ENCODE measurements around the gene RFX1. TPM values are rescaled to one million over a fixed set of nuclear protein-coding genes. Genes with fewer than 3 reads are reported as not detected.

Gene RFX1
- total RNA-seq, 4 donors from 2014 or later = 6.8 to 13.2 (median 10.1) TPM

DNA sequence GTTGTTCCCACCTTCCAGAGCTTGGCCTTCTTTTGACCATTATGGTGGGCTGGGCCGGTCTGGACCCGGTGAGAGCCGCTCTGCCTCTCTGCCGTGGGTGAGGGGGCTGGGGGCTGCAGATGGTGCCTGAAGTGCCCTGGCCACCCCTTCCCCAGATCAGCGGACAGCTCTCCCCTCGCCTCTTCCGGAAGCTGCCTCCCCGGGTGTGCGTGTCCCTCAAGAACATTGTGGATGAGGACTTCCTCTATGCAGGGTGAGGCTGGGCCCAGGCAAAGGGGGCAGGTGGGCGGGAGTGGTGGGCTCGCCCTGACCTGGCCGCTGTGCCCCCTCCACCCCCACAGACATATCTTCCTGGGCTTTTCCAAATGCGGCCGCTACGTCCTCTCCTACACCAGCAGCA lies 51.9 kb downstream of the RFX1 start:
- H3K4me3 ChIP-seq = peak overlapping the region; percentile 83
- H3K9me3 ChIP-seq = no peaks in the 10 kb centered on the region
- no peaks in the 10 kb centered on the region for H3K27me3 ChIP-seq
- H3K4me1 ChIP-seq = peaks cover 27% of the 10 kb centered on the region
- 96% methylated on average over 11 of the region's 15 CpGs for WGBS
- no peak overlapping the region for H3K27ac ChIP-seq
- DNase-seq (ENCODE audit: low spot score in 2 of 2) = no peak
- TF ChIP-seq POLR2AphosphoS5 (IDR thresholded peaks at IDR 0.05) = no peak
- no peak for TF ChIP-seq POLR2A (IDR thresholded peaks at IDR 0.05)
- TF ChIP-seq, protein P1, sequence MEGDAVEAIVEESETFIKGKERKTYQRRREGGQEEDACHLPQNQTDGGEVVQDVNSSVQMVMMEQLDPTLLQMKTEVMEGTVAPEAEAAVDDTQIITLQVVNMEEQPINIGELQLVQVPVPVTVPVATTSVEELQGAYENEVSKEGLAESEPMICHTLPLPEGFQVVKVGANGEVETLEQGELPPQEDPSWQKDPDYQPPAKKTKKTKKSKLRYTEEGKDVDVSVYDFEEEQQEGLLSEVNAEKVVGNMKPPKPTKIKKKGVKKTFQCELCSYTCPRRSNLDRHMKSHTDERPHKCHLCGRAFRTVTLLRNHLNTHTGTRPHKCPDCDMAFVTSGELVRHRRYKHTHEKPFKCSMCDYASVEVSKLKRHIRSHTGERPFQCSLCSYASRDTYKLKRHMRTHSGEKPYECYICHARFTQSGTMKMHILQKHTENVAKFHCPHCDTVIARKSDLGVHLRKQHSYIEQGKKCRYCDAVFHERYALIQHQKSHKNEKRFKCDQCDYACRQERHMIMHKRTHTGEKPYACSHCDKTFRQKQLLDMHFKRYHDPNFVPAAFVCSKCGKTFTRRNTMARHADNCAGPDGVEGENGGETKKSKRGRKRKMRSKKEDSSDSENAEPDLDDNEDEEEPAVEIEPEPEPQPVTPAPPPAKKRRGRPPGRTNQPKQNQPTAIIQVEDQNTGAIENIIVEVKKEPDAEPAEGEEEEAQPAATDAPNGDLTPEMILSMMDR (IDR thresholded peaks at IDR 0.05) = no peak
- TF ChIP-seq EP300 (IDR thresholded peaks at IDR 0.05) = no peak
- peaks cover 45% of the 10 kb centered on the region for H3K36me3 ChIP-seq

DNA sequence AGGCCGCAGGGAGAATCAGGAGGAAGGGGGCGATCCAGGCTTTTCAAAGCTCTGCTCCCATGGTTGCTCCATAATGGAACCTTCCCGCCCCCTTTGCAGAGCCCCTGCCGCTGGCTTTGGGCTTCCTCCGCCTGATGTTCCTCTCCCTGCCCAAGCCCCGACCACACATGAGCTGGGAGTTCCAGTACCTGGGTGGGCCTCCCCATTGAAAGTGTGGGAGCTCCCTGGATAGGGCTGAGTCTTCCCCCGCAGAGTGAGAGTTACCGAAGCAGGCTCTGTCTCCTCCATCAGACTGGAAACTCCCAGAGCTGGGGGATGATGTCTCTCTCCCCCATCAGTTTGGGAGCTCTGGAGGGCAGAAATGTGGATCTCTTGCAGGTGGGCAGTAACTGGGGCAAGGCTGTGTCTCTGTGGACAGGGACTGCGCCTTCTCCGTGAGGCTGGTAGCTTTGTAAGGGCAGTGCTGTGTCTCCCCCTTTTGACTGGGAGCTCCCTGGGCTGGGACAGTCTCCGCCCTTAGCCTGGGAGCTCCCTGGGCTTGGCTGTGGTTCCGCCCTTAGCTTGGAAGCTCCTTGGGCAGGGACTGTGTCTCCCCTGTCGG lies 53.1 kb downstream of the RFX1 start:
- Histone ChIP-seq H3K27me3 (no peaks in the 10 kb centered on the region), H3K9me3 (no peaks in the 10 kb centered on the region), H3K36me3 (peaks cover 33% of the 10 kb centered on the region), H3K4me1 (peaks cover 27% of the 10 kb centered on the region), H3K4me3 (peak overlapping the region; percentile 83), H3K27ac (peak overlapping the region; percentile 90)
- TF ChIP-seq EP300 (IDR thresholded peaks at IDR 0.05) = no peak
- TF ChIP-seq POLR2AphosphoS5 (IDR thresholded peaks at IDR 0.05) = no peak
- TF ChIP-seq, protein P1 (IDR thresholded peaks at IDR 0.05) = no peak
- no peak for TF ChIP-seq POLR2A (IDR thresholded peaks at IDR 0.05)
- peak in 1 of 2 donors; percentile 65 for DNase-seq (ENCODE audit: low spot score in 2 of 2)
- WGBS = 0% methylated on average over 3 of the region's 13 CpGs

- WGBS = under 1% methylated on average over 22 of the region's 65 CpGs
- peak; percentile 99 to 100 for DNase-seq (ENCODE audit: low spot score in 2 of 2)
- Histone ChIP-seq H3K27ac (peak within 1 kb of the TSS; percentile 90), H3K9me3 (no peaks in the 10 kb centered on the region), H3K4me3 (peak within 1 kb of the TSS; percentile 83), H3K27me3 (no peaks in the 10 kb centered on the region), H3K36me3 (peaks cover 26% of the 10 kb centered on the region), H3K4me1 (peaks cover 27% of the 10 kb centered on the region)
- TF ChIP-seq POLR2AphosphoS5 (IDR thresholded peaks at IDR 0.05) = peak in 1 of 3 donors; percentile 75
- no peak for TF ChIP-seq POLR2A (IDR thresholded peaks at IDR 0.05)
Measured at GRCh38 chr19:13952154-13952930, 53.8 kb downstream of the RFX1 start, which contains the start of gene DCAF15. Gene DCAF15, plus strand, starts transcription at chr19:13952509. Its CDS starts 4 bp downstream, at chr19:13952513.

- 6% methylated on average over 20 of the region's 20 CpGs for WGBS
- Histone ChIP-seq H3K27me3 (no peaks in the 10 kb centered on the region), H3K9me3 (no peaks in the 10 kb centered on the region), H3K36me3 (peaks cover 21% of the 10 kb centered on the region), H3K4me1 (peaks cover 27% of the 10 kb centered on the region), H3K4me3 (peak overlapping the region; percentile 83), H3K27ac (no peak overlapping the region)
- DNase-seq (ENCODE audit: low spot score in 2 of 2) = no peak
- TF ChIP-seq POLR2A (IDR thresholded peaks at IDR 0.05) (no peak), EP300 (IDR thresholded peaks at IDR 0.05) (no peak), POLR2AphosphoS5 (IDR thresholded peaks at IDR 0.05) (no peak)
- TF ChIP-seq, protein P1 (IDR thresholded peaks at IDR 0.05) = no peak
Measured at GRCh38 chr19:13951799-13952153, 54.3 kb downstream of the RFX1 start.

DNA sequence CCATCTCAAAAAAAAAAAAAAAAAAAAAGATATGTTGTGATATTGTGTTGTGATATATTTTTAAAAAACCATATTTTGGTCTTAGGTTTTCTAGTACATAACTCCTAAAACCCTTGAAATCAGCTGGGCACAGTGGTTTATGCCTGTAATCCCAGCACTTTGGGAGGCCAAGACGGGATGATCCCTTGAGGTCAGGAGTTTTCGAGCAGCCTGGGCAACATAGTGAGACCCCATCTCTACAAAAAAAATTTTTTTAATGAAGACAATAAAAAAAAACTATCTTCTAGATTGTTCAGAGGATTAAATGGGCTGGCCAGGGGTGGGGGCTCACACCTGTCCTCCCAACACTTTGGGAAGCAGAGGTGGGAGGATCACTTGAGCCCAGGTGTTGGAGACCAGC lies 55.1 kb downstream of the RFX1 start:
- Histone ChIP-seq H3K27ac (no peak overlapping the region), H3K27me3 (no peaks in the 10 kb centered on the region), H3K36me3 (peaks cover 13% of the 10 kb centered on the region), H3K4me3 (no peak overlapping the region), H3K4me1 (peaks cover 22% of the 10 kb centered on the region), H3K9me3 (no peaks in the 10 kb centered on the region)
- WGBS = 91% methylated on average over 2 of the region's 2 CpGs
- DNase-seq (ENCODE audit: low spot score in 2 of 2) = no peak
- TF ChIP-seq POLR2AphosphoS5 (IDR thresholded peaks at IDR 0.05) (no peak), POLR2A (IDR thresholded peaks at IDR 0.05) (no peak), EP300 (IDR thresholded peaks at IDR 0.05) (no peak)
- TF ChIP-seq, protein P1 (IDR thresholded peaks at IDR 0.05) = no peak

Measured in suprapubic skin (tissue), 4 donors.